ENCODE measurements around the gene RNPEPL1. TPM values are rescaled to one million over a fixed set of nuclear protein-coding genes. Genes with fewer than 3 reads are reported as not detected.
A peak's percentile ranks its signal among the peaks of the same experiment; 100 is the strongest.

Gene RNPEPL1
- total and polyA plus RNA-seq, 2 donors from 2014 or later: 65.4 to 77.4 TPM

GRCh38 chr2:240596080-240596460 is 27.8 kb downstream of the RNPEPL1 start:
- TF ChIP-seq CTCF (IDR thresholded peaks at IDR 0.05; ENCODE audit: borderline replicate concordance, extremely low read depth, insufficient read depth): no peak
- Histone ChIP-seq H3K27me3 (ENCODE audit: control insufficient read depth, insufficient read depth, low read length) (no peaks in the 10 kb centered on the region), H3K4me3 (ENCODE audit: low read length in 3 of 3) (no peak overlapping the region), H3K9me3 (ENCODE audit: control insufficient read depth in 2 of 3, insufficient read depth in 1 of 3, low read length in 3 of 3) (no peaks in the 10 kb centered on the region), H3K36me3 (ENCODE audit: control insufficient read depth in 2 of 3, insufficient read depth in 3 of 3, low read length in 3 of 3) (peaks cover 2 to 11% (median 10%) of the 10 kb centered on the region in 3 donors), H3K27ac (ENCODE audit: low read depth in 2 of 2, low read length in 2 of 2) (no peak overlapping the region), H3K4me1 (ENCODE audit: control insufficient read depth in 2 of 3, insufficient read depth in 2 of 3, low read depth in 1 of 3, low read length in 3 of 3) (no peaks in the 10 kb centered on the region), H3K9ac (ENCODE audit: low read length in 3 of 3) (no peak overlapping the region)
- intact Hi-C loops (cut with DNase I): no loop called here
- no peak for FAIRE-seq
- peak in 1 of 5 donors; percentile 75 for DNase-seq

GRCh38 chr2:240596491-240596931 is 28.2 kb downstream of the RNPEPL1 start:
- no peak for TF ChIP-seq CTCF (IDR thresholded peaks at IDR 0.05; ENCODE audit: borderline replicate concordance, extremely low read depth, insufficient read depth)
- no peaks in the 10 kb centered on the region for H3K9me3 ChIP-seq (ENCODE audit: control insufficient read depth in 2 of 3, insufficient read depth in 1 of 3, low read length in 3 of 3)
- H3K27me3 ChIP-seq (ENCODE audit: control insufficient read depth, insufficient read depth, low read length): no peaks in the 10 kb centered on the region
- H3K4me3 ChIP-seq (ENCODE audit: low read length in 3 of 3): no peak overlapping the region
- peaks cover 0 to 8% (median 8%) of the 10 kb centered on the region in 3 donors for H3K36me3 ChIP-seq (ENCODE audit: control insufficient read depth in 2 of 3, insufficient read depth in 3 of 3, low read length in 3 of 3)
- H3K9ac ChIP-seq (ENCODE audit: low read length in 3 of 3): no peak overlapping the region
- no peak overlapping the region for H3K27ac ChIP-seq (ENCODE audit: low read depth in 2 of 2, low read length in 2 of 2)
- no peaks in the 10 kb centered on the region for H3K4me1 ChIP-seq (ENCODE audit: control insufficient read depth in 2 of 3, insufficient read depth in 2 of 3, low read depth in 1 of 3, low read length in 3 of 3)
- intact Hi-C loops (cut with DNase I): no loop called here
- peak in 2 of 5 donors; percentile 27 to 75 for DNase-seq
- FAIRE-seq: no peak

GRCh38 chr2:240597054-240597418 is 28.8 kb downstream of the RNPEPL1 start:
- FAIRE-seq (no peak), DNase-seq (peak in 2 of 5 donors; percentile 25 to 56)
- Histone ChIP-seq H3K36me3 (ENCODE audit: control insufficient read depth in 2 of 3, insufficient read depth in 3 of 3, low read length in 3 of 3) (peaks cover 0 to 8% (median 6%) of the 10 kb centered on the region in 3 donors), H3K27me3 (ENCODE audit: control insufficient read depth, insufficient read depth, low read length) (no peaks in the 10 kb centered on the region), H3K27ac (ENCODE audit: low read depth in 2 of 2, low read length in 2 of 2) (no peak overlapping the region), H3K4me1 (ENCODE audit: control insufficient read depth in 2 of 3, insufficient read depth in 2 of 3, low read depth in 1 of 3, low read length in 3 of 3) (no peaks in the 10 kb centered on the region), H3K4me3 (ENCODE audit: low read length in 3 of 3) (no peak overlapping the region), H3K9ac (ENCODE audit: low read length in 3 of 3) (no peak overlapping the region), H3K9me3 (ENCODE audit: control insufficient read depth in 2 of 3, insufficient read depth in 1 of 3, low read length in 3 of 3) (no peaks in the 10 kb centered on the region)
- intact Hi-C loops (cut with DNase I): no loop called here
- TF ChIP-seq CTCF (IDR thresholded peaks at IDR 0.05; ENCODE audit: borderline replicate concordance, extremely low read depth, insufficient read depth): no peak

Measured in kidney (tissue), 14 donors.